Measurements from ENCODE around the gene SLC38A11.

Gene SLC38A11

GRCh38 chr2:164928101-164928673 is 27.1 kb downstream of the SLC38A11 start:
- no peak for DNase-seq
- intact Hi-C loops (cut with DNase I) = no loop called here

- intact Hi-C loops (cut with DNase I) = no loop called here
- DNase-seq = no peak
Observed at GRCh38 chr2:164922134-164922533, 33.2 kb downstream of the SLC38A11 start.

GRCh38 chr2:164920430-164920829 is 34.9 kb downstream of the SLC38A11 start:
- intact Hi-C loops (cut with DNase I) = no loop called here
- no peak for DNase-seq

GRCh38 chr2:164917296-164917903 is 37.9 kb downstream of the SLC38A11 start:
- intact Hi-C loops (cut with DNase I) = loop anchor here (10.0 kb wide), 1 partner anchor 183 kb away; no protein-coding TSS in a partner anchor
- DNase-seq = peak in 29 of 42 donors; percentile 4 to 53 (median 23)

GRCh38 chr2:164915566-164915965 is 39.8 kb downstream of the SLC38A11 start:
- no peak for DNase-seq
- intact Hi-C loops (cut with DNase I) = loop anchor here (10.0 kb wide), 1 partner anchor 181 kb away; no protein-coding TSS in a partner anchor

GRCh38 chr2:164913640-164914350 is 41.5 kb downstream of the SLC38A11 start:
- no peak for DNase-seq
- intact Hi-C loops (cut with DNase I) = loop anchor here (10.0 kb wide), 1 partner anchor 179 kb away; no protein-coding TSS in a partner anchor

GRCh38 chr2:164913011-164913410 is 42.3 kb downstream of the SLC38A11 start:
- intact Hi-C loops (cut with DNase I) = loop anchor here (10.0 kb wide), 1 partner anchor 178 kb away; no protein-coding TSS in a partner anchor
- no peak for DNase-seq

GRCh38 chr2:164911832-164912231 is 43.5 kb downstream of the SLC38A11 start:
- intact Hi-C loops (cut with DNase I) = loop anchor here (10.0 kb wide), 1 partner anchor 177 kb away; no protein-coding TSS in a partner anchor
- DNase-seq = no peak

GRCh38 chr2:164910101-164910899 is 45.0 kb downstream of the SLC38A11 start:
- intact Hi-C loops (cut with DNase I) = loop anchor here (10.0 kb wide), 1 partner anchor 175 kb away; no protein-coding TSS in a partner anchor
- no peak for DNase-seq

- no peak for DNase-seq
- intact Hi-C loops (cut with DNase I) = no loop called here
Observed at GRCh38 chr2:164906947-164907346, 48.4 kb downstream of the SLC38A11 start.

- intact Hi-C loops (cut with DNase I) = no loop called here
Observed at GRCh38 chr2:164905307-164905706, 50.0 kb downstream of the SLC38A11 start.

GRCh38 chr2:164903951-164904350 is 51.4 kb downstream of the SLC38A11 start:
- peak in 1 of 42 donors; percentile 2 for DNase-seq
- intact Hi-C loops (cut with DNase I) = no loop called here

More at GRCh38 chr2:164905307-164905706, 50.0 kb downstream of the SLC38A11 start:
- DNase-seq = no peak

- no peak for DNase-seq
- intact Hi-C loops (cut with DNase I) = no loop called here
Observed at GRCh38 chr2:164903204-164903603, 52.1 kb downstream of the SLC38A11 start.

- intact Hi-C loops (cut with DNase I) = no loop called here
Observed at GRCh38 chr2:164899121-164899520, 56.2 kb downstream of the SLC38A11 start.

GRCh38 chr2:164898475-164898874 is 56.9 kb downstream of the SLC38A11 start:
- intact Hi-C loops (cut with DNase I) = no loop called here
- DNase-seq = no peak

More at GRCh38 chr2:164899121-164899520, 56.2 kb downstream of the SLC38A11 start:
- no peak for DNase-seq

GRCh38 chr2:164897469-164898260 is 57.7 kb downstream of the SLC38A11 start:
- DNase-seq = no peak
- intact Hi-C loops (cut with DNase I) = no loop called here

- DNase-seq = no peak
- intact Hi-C loops (cut with DNase I) = no loop called here
Observed at GRCh38 chr2:164896634-164897355, 58.5 kb downstream of the SLC38A11 start.

- no peak for DNase-seq
- intact Hi-C loops (cut with DNase I) = no loop called here
Observed at GRCh38 chr2:164896226-164896625, 59.1 kb downstream of the SLC38A11 start.

Measured in head of caudate nucleus (tissue), 42 donors.